ENCODE data around the gene ADARB1.
"Not testable (repeated sequence)": the region's sequence is repeated elsewhere in the genome, so short reads cannot be mapped to it uniquely, and the experiment has no call there.

Gene ADARB1

DNA sequence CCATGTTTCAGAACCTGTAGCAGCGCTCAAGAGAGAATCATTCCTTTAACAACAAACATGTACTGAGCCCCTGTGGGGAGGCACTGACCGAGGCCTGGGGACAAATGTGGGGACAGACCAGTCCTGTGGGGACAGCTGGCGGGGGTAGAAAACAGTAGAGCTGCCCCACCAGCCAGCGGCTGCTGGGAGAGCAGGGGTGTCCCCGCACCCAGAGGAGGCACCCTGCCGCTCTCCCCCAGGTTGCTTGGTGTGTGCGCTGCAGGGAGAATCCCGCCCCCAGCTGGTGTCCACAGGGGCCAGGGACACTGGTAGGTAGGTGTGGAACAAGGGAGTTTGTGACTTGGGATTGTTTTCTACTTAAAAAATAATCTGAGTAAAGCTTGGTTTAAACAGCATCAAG, 62.1 kb downstream of the ADARB1 start:
- no peak for DNase-seq (ENCODE audit: low read depth)

DNA sequence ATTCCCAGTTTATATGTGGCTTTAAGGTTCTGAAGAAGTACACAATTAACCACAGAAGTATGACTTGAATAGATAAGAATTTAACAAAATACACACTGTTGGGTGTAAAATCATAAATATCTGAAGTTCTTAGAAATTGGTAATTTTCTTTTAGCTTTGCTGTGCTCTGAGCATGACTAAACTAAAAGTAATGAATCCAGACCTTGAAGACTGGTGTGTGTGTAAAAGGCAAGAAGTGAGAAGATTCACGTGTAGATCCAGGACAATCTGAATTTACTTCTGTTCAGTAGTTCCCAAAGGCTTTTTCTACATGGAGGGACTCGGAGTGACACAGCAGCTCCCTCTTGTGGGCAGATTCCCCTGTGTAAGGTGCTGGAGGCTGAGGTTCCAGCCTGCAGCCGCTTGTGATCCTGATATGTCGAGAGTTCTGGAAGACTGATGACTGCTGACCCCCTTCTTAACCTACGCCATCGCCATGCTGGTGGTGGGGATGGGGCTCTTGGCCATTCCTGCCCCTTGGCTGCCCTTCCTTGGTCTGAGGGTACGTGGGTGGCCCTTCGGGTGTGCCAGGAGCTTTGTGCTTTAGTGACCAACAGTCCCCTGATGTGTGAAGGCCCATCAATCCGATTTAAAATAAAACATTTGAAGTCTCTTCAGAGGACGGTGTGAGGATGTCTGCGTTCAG, 62.7 kb downstream of the ADARB1 start:
- DNase-seq (ENCODE audit: low read depth), result peak; percentile 75

DNA sequence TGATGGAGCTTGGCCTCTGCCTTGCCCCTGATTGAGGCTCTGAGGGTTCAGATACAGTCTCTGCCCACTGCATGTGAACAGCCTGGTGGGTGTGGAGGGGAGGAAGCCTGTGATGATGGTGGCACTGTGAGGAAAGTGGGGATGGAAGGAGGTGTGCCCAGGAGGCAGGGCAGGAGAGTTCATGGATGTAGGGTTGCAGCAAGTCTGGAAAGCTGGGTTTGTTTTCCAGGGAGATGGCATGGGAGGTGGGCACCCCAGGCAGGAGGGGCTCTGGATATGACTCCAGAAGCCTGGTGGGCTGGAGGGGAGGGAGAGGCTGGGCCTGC, 63.2 kb downstream of the ADARB1 start:
- DNase-seq (ENCODE audit: low read depth), result no peak

DNA sequence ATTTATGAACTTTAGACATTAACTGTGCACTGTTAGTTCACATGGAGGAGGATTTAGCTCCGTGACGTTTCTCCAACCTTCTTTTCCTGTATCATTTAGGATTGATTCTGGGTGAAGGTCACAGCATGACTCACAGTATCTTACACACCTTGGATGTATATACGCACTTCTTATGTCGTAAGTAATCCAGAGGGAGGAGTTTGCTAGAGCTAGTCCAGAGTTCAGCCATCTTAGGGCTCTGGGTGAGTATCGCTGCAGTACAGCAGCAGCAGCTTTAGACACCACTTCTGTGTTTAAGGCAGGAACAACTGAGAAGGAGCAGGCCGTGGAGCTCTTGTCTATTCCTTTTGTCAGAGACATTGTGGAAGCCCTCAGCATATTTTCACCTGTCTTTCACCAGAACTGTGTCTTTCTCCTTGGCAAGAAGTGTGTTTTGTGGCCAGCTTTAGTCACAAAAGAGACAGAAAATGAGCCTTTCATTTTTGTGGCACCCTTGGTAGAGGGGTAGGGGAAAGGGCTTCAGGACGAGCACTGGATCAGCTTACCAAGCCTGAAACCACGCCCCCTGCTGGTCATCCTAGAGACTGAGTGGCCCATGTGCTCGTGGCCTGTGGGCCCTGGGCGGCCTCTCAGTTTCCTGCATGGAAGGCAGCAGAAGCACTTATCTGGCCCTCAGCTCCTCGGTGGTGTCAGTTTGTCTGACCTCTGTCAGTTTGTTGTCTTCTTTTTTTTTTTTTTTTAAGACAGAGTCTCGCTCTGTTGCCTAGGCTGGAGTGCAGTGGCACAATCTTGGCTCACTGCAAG, 64.0 kb downstream of the ADARB1 start:
- DNase-seq (ENCODE audit: low read depth), result peak; percentile 53

DNA sequence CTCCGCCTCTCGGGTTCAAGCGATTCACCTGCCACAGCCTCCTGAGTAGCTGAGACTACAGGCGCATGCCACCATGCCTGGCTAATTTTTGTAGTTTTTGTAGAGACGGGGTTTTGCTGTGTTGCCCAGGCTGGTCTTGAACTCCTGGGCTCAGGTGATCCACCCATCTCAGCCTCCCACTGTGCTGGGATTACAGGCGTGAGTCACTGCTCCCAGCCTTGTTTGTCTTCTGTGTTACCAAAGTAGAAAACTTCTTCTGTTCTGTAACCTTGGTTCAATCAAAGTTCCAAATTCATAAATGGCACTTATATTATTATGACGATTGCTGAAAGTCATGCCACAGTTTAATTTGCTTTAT, 64.6 kb downstream of the ADARB1 start:
- DNase-seq (ENCODE audit: low read depth), result not testable (repeated sequence)

DNA sequence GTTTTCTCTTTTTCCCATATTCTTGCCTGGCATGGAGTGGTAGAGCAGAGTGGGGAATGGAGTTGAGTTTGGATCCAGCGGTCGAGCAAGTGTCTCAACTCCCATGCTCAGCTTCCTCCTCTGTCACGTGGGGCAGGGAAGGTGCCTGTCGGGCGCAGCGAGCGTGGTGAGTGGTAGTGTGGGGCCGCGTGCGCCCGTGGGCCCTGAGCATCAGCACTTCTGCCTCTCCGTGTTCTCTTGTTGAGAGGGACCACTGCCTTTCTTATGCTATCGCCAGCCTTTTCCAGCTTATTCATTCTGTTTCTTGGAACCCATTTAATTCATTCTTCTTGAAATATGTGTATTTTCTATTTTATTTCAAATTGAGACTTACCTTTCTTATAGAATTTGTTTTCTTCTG, 65.1 kb downstream of the ADARB1 start:
- no peak for DNase-seq (ENCODE audit: low read depth)

DNA sequence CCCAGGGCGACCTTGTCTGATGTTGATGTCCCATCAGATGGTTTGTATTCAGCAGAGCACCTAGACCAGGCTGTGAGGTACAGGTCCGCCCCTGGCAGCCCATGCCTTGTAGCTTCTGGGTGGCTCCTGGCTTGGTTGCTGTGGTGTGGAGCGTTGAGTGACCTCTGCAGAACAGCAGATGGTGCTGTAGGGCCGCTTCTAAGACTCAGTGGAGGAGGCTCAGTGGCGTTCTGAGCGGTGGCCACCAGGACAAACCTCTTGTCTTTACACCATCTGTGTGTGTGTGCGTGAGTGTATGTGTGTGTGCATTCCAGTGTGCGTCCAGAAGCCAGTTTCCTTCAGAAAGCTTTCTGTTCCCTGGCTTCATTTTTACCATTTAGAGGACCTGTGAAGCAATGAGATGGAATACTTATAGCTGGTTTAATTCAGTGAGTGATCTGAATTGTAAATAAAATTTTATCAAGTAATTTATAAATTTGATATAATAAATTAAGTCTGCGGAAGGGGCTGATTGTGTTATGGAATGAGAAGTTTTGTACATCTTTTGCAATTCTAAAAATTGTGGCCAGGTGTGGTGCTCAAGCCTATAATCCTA, 66.1 kb downstream of the ADARB1 start:
- peak; percentile 89 for DNase-seq (ENCODE audit: low read depth)

DNA sequence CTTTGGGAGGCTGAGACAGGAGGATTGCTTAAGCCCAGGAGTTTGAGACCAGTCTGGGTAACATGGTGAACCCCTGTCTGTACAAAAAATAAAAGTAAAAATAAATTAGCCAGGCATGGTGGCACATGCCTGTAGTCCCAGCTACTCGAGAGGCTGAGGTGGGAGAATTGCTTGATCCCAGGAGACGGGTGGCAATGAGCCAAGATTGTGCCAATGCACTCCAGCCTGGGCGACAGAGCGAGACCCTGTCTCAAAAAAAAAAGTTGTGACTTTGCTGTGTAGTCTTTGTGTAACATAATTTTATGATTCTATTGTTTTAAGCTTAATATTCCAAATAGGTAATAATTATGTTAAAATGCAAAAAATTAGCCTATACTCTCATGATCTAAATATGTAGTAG, 66.6 kb downstream of the ADARB1 start:
- not testable (repeated sequence) for DNase-seq (ENCODE audit: low read depth)

DNA sequence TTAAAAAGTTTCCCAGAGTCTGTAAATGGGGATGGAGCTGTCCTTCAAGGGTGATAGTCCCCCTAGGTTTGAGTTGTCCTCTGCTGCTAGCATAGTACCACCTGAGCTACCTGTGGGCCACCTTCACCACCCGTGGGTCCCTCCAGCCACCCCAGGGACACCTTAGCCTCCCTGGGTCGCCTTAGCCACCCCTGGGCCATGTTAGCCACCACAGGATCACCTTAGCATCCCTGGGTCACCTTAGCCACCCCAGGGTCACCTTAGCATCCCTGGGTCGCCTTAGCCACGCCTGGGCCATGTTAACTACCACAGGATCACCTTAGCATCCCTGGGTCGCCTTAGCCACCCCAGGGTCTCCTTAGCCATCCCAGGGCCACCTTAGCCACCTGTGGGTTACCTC, 67.1 kb downstream of the ADARB1 start:
- DNase-seq (ENCODE audit: low read depth), result no peak

DNA sequence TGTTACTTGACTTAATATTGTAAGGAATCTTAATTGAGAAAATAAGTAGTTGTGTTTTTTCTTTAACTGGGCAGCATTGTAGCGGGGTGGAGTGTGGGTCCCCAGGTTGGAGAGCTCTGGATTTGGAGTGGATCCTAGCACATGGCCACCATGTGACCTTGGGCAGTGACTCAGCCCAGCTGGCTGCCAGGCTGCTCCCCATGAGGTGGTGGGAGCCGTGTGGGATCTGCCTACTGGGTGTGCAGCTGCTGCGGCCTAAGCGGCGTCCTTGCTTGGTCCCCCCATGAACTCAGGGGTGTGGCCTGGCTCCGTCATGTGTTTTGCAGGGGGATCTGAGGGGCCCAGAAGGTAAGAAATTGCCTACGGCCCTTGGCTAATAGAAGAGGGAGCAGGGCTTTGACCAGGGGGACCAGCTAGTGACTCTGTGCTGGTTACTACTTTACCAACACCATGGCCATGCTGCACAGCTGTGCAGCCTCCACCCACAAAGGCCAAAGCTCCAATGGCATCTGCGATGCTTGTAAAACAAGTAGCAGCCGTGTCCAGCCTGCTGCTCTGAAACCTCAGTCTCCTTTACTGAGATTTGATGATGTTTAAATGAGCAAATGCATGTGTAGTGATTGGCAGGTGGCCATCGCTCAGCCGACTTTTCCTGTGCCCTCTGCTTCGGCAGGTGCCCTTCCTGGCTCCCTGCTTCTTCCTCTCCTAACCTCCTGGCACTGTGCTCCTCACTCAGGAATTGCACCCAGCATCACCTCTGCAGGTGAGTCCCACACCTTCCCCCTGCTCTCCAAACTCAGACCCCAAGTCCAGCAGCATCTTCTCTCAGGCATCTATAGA, 68.3 kb downstream of the ADARB1 start:
- peak; percentile 47 for DNase-seq (ENCODE audit: low read depth)

DNA sequence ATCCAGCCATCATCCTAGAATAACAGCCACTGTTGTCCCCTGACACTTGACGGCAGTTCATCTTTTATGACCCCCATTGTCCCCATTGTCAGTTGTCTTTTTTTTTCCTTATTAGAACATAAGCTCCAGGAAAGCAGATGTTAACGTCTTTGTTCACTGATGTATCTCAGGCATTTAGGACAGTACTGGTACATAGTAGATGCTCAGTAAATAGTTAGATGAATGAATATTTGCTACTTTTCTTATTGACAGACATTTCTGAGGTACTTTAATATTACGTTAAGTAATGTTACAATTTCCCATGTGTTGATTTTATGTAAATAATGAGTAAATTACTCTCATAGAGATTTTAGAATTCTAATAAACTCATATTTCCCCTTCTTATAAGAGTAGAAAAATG, 69.5 kb downstream of the ADARB1 start:
- no peak for DNase-seq (ENCODE audit: low read depth)

DNA sequence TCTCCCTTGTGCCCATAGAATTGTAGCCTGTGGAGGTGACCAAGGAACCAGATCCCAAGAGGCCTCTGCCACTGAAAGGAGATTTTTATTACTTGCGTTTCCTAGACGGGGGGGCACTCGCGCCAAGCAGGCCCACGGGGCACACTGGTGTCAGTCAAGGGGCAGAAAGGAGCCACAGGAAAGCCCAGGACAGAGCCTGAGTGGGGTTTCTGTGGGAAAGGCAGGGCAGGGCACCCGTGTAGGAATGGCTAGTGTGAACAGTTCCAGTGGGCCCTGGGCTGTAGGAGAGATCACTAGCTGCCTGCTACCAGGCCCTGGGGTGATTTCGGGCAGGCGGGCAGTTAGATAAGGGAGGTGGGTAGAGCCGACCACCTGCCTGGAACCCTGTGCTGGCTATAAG, 70.8 kb downstream of the ADARB1 start:
- no peak for DNase-seq (ENCODE audit: low read depth)

DNA sequence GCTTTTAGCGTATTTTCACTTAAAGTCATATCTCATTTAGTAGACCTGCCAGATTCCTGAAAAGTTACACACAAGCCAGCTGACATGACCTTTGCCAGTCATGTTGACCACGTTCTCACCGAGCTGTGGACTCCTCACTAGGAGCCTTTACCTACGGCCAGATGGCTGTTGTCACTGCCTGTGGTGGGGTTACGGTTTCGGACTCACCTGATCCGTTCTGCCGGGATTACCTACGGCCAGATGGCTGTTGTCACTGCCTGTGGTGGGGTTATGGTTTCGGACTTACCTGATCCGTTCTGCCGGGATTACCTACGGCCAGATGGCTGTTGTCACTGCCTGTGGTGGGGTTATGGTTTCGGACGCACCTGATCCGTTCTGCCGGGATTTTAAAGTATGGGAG, 71.5 kb downstream of the ADARB1 start:
- DNase-seq (ENCODE audit: low read depth), result not testable (repeated sequence)

DNA sequence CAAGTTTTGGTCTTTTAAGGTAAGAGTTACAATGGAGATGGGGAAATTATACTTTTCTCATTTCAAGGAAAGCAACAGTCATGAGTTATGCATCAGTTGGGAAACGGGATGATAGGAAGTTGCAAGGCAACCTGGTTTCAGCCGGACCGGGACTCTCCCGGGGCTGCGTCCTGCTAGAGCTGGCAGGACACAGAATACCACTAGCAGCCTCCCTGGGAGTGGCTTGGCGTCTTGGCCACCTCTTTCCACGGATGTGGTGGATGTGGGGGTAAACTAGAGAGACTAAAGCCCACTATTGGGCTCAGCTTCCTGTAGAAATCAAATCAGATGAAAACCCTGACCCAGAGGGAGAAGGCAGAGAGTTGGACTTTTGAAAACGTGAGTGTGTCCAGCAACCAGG, 71.9 kb downstream of the ADARB1 start:
- no peak for DNase-seq (ENCODE audit: low read depth)

DNA sequence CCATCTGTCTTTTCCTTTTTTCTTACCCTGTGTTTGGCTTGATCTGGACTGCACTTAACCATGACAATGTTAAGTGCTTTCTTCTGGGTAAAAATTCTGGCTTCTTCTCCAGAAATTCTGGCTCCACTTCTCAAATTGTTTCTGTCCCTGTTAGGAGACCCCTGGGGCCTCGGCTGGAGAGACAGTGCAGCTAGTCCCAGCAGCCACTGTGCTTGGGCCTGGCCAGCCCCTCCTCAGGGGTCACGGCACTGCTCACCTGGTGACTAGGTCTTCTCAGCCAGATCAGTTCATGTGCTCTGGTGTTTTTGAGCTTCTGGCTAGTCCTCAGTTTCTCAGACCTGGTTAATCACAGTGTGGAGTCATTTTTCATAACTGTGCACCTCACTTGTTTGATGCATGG, 72.4 kb downstream of the ADARB1 start:
- no peak for DNase-seq (ENCODE audit: low read depth)

DNA sequence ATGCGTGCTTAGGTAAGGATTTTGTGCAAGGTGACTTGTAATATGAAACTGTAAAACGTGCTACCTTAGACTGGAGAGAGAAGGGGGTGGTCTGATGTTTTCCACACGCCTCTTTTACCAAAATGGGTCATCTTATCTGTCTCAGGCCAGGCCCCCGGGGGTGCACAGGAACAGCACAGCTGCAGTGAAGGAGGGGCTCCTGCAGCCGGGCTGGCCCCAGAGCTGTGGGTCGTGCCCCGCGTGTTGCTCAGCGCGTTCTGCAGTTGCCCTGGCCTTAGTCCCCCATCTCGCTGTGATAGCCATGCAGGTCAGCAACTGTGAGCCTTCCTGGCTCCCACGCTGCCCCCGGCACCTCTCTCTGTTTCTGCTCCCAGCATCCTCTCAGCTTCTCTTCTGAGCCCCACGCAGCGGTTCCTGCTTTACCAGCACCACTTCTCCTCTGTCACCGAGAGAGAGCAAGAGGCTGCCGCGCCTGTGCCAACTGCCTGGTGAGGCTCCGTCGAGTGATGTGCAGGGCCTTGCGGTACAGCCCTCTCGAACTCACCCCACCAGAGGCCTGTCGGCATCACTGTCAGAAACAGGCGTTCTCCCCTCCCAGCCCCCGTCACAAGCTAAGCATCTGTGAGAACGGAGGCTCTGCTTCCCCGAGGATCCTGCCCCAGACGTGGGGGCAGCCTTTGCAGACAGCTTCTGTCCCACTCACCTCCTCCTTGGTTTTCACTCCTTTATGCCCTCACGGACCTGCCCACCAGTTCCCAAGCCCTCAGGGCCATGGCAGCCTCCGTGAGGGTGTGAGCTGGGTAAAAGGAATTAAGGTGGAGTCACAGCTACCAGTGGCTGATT, 73.3 kb downstream of the ADARB1 start:
- no peak for DNase-seq (ENCODE audit: low read depth)

DNA sequence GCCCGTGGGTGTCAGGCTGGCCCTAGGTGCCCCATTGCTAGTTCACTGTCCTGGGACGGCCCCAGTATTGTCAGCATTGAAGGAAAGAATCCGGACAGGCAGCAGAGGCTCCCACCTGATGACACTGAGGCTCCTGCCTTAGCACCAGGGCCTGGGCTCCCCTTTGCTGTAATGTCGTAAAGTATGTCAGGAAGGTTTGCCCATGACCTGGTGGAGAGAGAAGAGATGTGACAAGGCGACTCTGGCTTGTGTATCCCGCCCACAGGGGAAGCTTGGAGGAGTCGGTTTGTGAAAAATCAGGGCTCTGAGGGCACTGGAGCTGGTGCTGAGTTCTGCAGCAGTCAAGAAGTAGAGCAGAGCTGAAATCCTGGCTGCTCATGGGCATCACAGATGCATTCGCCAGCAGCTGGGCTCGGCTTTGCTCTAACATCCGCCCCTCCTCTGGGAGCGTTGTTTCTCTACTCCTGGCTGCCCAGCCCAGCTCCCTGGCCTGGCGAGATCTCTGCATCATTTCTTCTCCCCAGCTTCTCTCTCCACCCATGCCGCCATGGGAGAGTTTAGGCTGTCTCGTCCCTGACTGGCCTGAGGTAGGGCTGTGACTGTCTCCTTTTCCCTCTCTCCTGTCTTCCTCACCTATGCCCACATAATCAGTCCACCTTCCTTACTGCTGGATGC, 74.1 kb downstream of the ADARB1 start:
- DNase-seq (ENCODE audit: low read depth), result no peak

DNA sequence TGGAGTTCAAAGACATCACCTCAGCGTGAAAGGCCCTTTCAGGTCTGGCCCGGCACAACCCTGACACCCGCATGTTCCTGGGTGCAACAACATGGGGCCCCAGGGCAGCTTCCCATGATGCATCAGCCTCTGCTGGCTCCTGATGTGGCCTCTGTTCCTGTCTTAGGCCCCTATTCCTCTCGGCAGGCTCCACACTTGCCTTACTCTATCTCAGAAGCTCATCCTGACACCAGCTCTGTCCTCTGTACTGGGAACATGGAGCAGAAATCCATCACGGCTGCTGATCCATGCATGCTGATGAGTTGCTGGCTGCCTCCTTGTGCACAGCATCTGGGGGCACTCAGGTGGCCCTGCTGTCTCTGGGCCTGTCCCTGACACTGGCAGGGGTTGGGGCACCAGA, 74.6 kb downstream of the ADARB1 start:
- no peak for DNase-seq (ENCODE audit: low read depth)

DNA sequence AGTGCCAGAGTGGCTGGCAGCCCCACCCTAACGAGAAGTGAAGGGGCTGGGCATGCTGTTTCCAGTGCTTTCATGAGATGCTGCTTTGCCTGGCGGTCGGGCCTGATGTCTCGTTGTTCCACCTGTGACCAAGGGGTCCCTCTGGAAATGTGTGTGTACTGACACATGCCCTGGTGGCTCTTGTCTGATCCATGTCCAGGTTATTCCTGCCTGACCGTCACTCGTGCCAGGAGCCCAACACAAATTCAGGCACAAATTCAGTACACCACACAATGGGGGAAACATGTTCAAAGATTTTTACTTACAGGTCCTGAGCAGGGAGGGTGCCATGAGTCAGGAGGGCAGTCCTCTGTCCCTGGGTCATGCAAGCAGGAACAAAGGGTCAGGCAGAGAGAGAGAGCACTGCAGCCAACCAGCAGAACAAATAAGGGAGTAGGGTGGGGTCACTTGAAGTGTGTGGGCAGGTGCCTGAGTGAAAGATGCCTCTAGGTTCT, 76.3 kb downstream of the ADARB1 start:
- no peak for DNase-seq (ENCODE audit: low read depth)

DNA sequence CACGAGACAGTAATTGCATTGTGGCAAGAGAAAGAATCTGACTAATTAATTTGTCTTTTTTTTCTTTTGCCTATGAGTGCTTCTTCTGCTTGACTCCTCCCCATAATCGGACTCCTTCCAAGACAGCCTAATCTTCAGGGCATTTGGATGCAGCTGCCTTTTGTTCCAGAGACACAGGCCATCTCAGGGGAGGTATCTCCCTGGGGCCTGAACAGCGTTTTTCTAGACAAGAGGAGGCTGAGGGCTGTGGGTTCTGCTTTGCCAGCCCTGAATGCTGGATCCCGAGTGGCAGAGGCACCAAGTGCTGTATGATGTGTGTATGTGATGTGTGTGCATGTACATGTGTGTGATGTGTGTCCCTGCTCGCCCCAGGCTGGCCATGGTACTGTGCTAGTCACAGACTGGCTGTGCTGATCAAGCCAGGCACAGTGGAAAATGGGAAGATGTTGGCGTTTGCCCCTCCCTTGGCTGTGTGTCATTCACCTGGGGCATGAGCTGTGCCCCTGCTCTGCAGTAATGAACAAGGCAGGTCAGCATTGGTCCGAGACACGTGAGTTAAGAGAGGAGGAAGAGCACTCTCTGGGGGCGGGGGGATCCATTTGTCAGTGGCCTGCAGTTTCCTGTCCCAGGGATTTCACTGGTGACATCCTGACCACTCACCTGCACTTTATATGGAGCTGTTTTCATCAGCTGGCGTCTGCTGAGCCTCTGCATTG, 77.2 kb downstream of the ADARB1 start:
- no peak for DNase-seq (ENCODE audit: low read depth)
